ENCODE data around the gene LCOR. TPM values are rescaled to one million over a fixed set of nuclear protein-coding genes. Genes with fewer than 3 reads are reported as not detected.
"Not testable (repeated sequence)": the region's sequence is repeated elsewhere in the genome, so short reads cannot be mapped to it uniquely, and the experiment has no call there.

Gene LCOR
- total and polyA plus RNA-seq, 8 donors, result 2.0 to 61.3 (median 18.0) TPM

DNA sequence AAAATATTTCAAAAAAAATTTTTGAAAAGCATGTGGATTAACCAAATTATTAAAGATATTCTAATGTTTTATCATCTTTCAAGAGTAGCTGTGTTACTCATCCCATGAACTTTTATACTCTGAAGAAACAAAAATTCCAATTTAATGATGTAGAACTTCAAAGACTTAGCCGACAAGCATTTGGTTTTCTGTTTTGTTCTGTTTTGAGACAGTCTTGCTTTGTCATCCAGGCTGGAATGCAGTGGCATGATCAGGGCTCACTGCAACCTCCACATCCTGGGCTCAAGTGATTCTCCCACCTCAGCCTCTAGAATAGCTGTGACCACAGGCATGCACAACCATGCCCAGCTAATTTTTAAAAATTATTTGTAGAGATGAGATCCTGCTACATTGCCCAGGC, 17.8 kb upstream of the LCOR start:
- Histone ChIP-seq H3K27ac (no peak overlapping the region), H3K36me3 (no peaks in the 10 kb centered on the region), H3K4me1 (no peaks in the 10 kb centered on the region), H3K9me3 (no peaks in the 10 kb centered on the region), H3K27me3 (no peaks in the 10 kb centered on the region), H3K4me3 (no peak overlapping the region)
- TF ChIP-seq POLR2AphosphoS5 (IDR thresholded peaks at IDR 0.05) (no peak), EP300 (IDR thresholded peaks at IDR 0.05) (no peak), POLR2A (IDR thresholded peaks at IDR 0.05) (no peak)
- TF ChIP-seq, protein P1, sequence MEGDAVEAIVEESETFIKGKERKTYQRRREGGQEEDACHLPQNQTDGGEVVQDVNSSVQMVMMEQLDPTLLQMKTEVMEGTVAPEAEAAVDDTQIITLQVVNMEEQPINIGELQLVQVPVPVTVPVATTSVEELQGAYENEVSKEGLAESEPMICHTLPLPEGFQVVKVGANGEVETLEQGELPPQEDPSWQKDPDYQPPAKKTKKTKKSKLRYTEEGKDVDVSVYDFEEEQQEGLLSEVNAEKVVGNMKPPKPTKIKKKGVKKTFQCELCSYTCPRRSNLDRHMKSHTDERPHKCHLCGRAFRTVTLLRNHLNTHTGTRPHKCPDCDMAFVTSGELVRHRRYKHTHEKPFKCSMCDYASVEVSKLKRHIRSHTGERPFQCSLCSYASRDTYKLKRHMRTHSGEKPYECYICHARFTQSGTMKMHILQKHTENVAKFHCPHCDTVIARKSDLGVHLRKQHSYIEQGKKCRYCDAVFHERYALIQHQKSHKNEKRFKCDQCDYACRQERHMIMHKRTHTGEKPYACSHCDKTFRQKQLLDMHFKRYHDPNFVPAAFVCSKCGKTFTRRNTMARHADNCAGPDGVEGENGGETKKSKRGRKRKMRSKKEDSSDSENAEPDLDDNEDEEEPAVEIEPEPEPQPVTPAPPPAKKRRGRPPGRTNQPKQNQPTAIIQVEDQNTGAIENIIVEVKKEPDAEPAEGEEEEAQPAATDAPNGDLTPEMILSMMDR (IDR thresholded peaks at IDR 0.05), result no peak
- DNase-seq, result no peak
- WGBS, 5 donors, result 49 to 76% (median 73%) methylated on average over 1 of the region's 1 CpG
- intact Hi-C loops (cut with DNase I; ENCODE audit: low total_unique reads), result no loop called here

GRCh38 chr10:96818971-96819370, 13.1 kb upstream of the LCOR start:
- 85 to 89% (median 88%) methylated on average over 11 to 12 of the region's 12 CpGs for WGBS, 5 donors
- intact Hi-C loops (cut with DNase I; ENCODE audit: low total_unique reads); H3K36me3 ChIP-seq; H3K4me3 ChIP-seq; DNase-seq; H3K4me1 ChIP-seq; H3K9me3 ChIP-seq; H3K27me3 ChIP-seq; H3K27ac ChIP-seq: not testable (repeated sequence)

GRCh38 chr10:96820765-96821164, 11.3 kb upstream of the LCOR start:
- Histone ChIP-seq H3K27me3 (no peaks in the 10 kb centered on the region), H3K4me3 (no peak overlapping the region), H3K27ac (no peak overlapping the region), H3K9me3 (no peaks in the 10 kb centered on the region), H3K36me3 (no peaks in the 10 kb centered on the region), H3K4me1 (no peaks in the 10 kb centered on the region)
- WGBS, 5 donors, result 52 to 66% (median 61%) methylated on average over 5 of the region's 5 CpGs
- intact Hi-C loops (cut with DNase I; ENCODE audit: low total_unique reads), result no loop called here
- TF ChIP-seq EP300 (IDR thresholded peaks at IDR 0.05), result no peak
- TF ChIP-seq, protein P1 (IDR thresholded peaks at IDR 0.05), result no peak
- no peak for TF ChIP-seq POLR2AphosphoS5 (IDR thresholded peaks at IDR 0.05)
- TF ChIP-seq POLR2A (IDR thresholded peaks at IDR 0.05), result no peak
- peak in 1 of 2 donors; percentile 24 for DNase-seq

DNA sequence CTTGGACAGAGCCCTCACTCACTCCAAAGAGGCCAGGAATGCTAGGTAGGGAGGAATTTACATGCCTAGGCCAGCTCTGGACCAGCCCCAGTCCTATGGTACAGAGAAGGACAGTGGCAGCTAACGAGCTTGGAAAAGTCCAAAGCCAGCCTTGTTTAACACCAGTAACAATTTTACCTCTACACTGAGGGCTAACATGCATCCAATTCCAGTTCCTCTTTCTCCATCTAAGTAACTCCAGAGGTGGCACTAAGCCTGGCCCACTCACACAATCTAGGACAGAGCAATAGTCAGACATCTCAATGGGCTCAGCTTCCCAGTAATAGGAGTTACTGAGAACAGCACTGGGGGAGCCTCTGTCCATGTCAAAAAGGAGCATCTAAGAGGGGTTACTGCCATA, 5.7 kb upstream of the LCOR start:
- H3K4me3 ChIP-seq, result no peak overlapping the region
- WGBS, 5 donors, result 58 to 90% (median 83%) methylated on average over 1 of the region's 1 CpG
- H3K27me3 ChIP-seq, result no peaks in the 10 kb centered on the region
- H3K9me3 ChIP-seq, result no peaks in the 10 kb centered on the region
- TF ChIP-seq POLR2AphosphoS5 (IDR thresholded peaks at IDR 0.05) (no peak), EP300 (IDR thresholded peaks at IDR 0.05) (no peak), POLR2A (IDR thresholded peaks at IDR 0.05) (no peak)
- no peaks in the 10 kb centered on the region for H3K36me3 ChIP-seq
- DNase-seq, result no peak
- H3K4me1 ChIP-seq, result peaks cover 6 to 13% (median 10%) of the 10 kb centered on the region in 4 donors
- H3K27ac ChIP-seq, result no peak overlapping the region
- intact Hi-C loops (cut with DNase I; ENCODE audit: low total_unique reads), result no loop called here

- no peak for TF ChIP-seq EP300 (IDR thresholded peaks at IDR 0.05)
- no peak for TF ChIP-seq POLR2A (IDR thresholded peaks at IDR 0.05)
- no peak for TF ChIP-seq POLR2AphosphoS5 (IDR thresholded peaks at IDR 0.05)
- TF ChIP-seq, protein P1 (IDR thresholded peaks at IDR 0.05), result no peak
- WGBS, 5 donors, result 89 to 96% (median 91%) methylated on average over 5 of the region's 5 CpGs
- Histone ChIP-seq H3K4me1 (peaks cover 8 to 18% (median 16%) of the 10 kb centered on the region in 4 donors), H3K27ac (no peak overlapping the region), H3K4me3 (no peak overlapping the region), H3K9me3 (no peaks in the 10 kb centered on the region), H3K27me3 (no peaks in the 10 kb centered on the region), H3K36me3 (no peaks in the 10 kb centered on the region)
- intact Hi-C loops (cut with DNase I; ENCODE audit: low total_unique reads), result no loop called here
- no peak for DNase-seq
These were observed 3.5 kb upstream of the LCOR start for GRCh38 chr10:96828609-96829008.
